ENCODE measurements around the gene PDAP1. TPM values are rescaled to one million over a fixed set of nuclear protein-coding genes. Genes with fewer than 3 reads are reported as not detected.

The PDAP1 gene
- total and polyA plus RNA-seq, 4 donors, result 11.6 to 83.6 (median 31.5) TPM

- no peak overlapping the region for H3K9ac ChIP-seq (ENCODE audit: low read depth in 1 of 2, low read length in 2 of 2)
- TF ChIP-seq TAF1 (conservative IDR thresholded peaks at IDR 0.05), result no peak
- no peak for TF ChIP-seq RAD21 (IDR thresholded peaks at IDR 0.05)
- no peak for TF ChIP-seq REST (IDR thresholded peaks at IDR 0.05)
- no peak for TF ChIP-seq CTCF (IDR thresholded peaks at IDR 0.05; ENCODE audit: low read depth, low read length, missing input control)
- no peak for TF ChIP-seq HNF4G (IDR thresholded peaks at IDR 0.05)
- no peak for TF ChIP-seq ZBTB33 (IDR thresholded peaks at IDR 0.05)
- no peak overlapping the region for H3K27ac ChIP-seq (ENCODE audit: low read depth in 1 of 2, low read length in 2 of 2)
- no peaks in the 10 kb centered on the region for H3K9me3 ChIP-seq (ENCODE audit: control insufficient read depth in 4 of 4, low read length in 3 of 4)
- no peak for DNase-seq (ENCODE audit: low spot score)
- 97% methylated on average over 3 of the region's 3 CpGs for WGBS
- H3K4me1 ChIP-seq (ENCODE audit: control insufficient read depth in 4 of 4, insufficient read depth in 4 of 4, low read length in 3 of 4), result peaks cover 3 to 17% (median 16%) of the 10 kb centered on the region in 4 donors
- no peak overlapping the region for H3K4me3 ChIP-seq (ENCODE audit: low read depth in 1 of 3, low read length in 3 of 3)
- H3K36me3 ChIP-seq (ENCODE audit: control insufficient read depth in 4 of 4, insufficient read depth in 3 of 4, low read depth in 1 of 4, low read length in 3 of 4), result peaks cover 4 to 59% (median 21%) of the 10 kb centered on the region in 4 donors
- H3K27me3 ChIP-seq (ENCODE audit: control insufficient read depth in 4 of 4, insufficient read depth in 4 of 4, low read length in 3 of 4), result no peaks in the 10 kb centered on the region
Measured at GRCh38 chr7:99402854-99403253, 5.5 kb downstream of the PDAP1 start.

- no peaks in the 10 kb centered on the region for H3K9me3 ChIP-seq (ENCODE audit: control insufficient read depth in 4 of 4, low read length in 3 of 4)
- no peak overlapping the region for H3K27ac ChIP-seq (ENCODE audit: low read depth in 1 of 2, low read length in 2 of 2)
- no peak overlapping the region for H3K9ac ChIP-seq (ENCODE audit: low read depth in 1 of 2, low read length in 2 of 2)
- no peaks in the 10 kb centered on the region for H3K27me3 ChIP-seq (ENCODE audit: control insufficient read depth in 4 of 4, insufficient read depth in 4 of 4, low read length in 3 of 4)
- no peak overlapping the region for H3K4me3 ChIP-seq (ENCODE audit: low read depth in 1 of 3, low read length in 3 of 3)
- no peak for TF ChIP-seq HNF4A (conservative IDR thresholded peaks at IDR 0.05)
- no peak for DNase-seq (ENCODE audit: low spot score)
- 88% methylated on average over 6 of the region's 6 CpGs for WGBS
- peaks cover 0 to 9% (median 8%) of the 10 kb centered on the region in 4 donors for H3K4me1 ChIP-seq (ENCODE audit: control insufficient read depth in 4 of 4, insufficient read depth in 4 of 4, low read length in 3 of 4)
- peaks cover 6 to 72% (median 26%) of the 10 kb centered on the region in 4 donors for H3K36me3 ChIP-seq (ENCODE audit: control insufficient read depth in 4 of 4, insufficient read depth in 3 of 4, low read depth in 1 of 4, low read length in 3 of 4)
Measured at GRCh38 chr7:99399597-99399996, 8.8 kb downstream of the PDAP1 start.

- 88% methylated on average over 5 of the region's 5 CpGs for WGBS
- Histone ChIP-seq H3K36me3 (ENCODE audit: control insufficient read depth in 4 of 4, insufficient read depth in 3 of 4, low read depth in 1 of 4, low read length in 3 of 4) (peaks cover 11 to 69% (median 25%) of the 10 kb centered on the region in 4 donors), H3K9me3 (ENCODE audit: control insufficient read depth in 4 of 4, low read length in 3 of 4) (no peaks in the 10 kb centered on the region), H3K27me3 (ENCODE audit: control insufficient read depth in 4 of 4, insufficient read depth in 4 of 4, low read length in 3 of 4) (no peaks in the 10 kb centered on the region), H3K27ac (ENCODE audit: low read depth in 1 of 2, low read length in 2 of 2) (no peak overlapping the region), H3K4me1 (ENCODE audit: control insufficient read depth in 4 of 4, insufficient read depth in 4 of 4, low read length in 3 of 4) (peaks cover 0 to 9% (median 8%) of the 10 kb centered on the region in 4 donors), H3K4me3 (ENCODE audit: low read depth in 1 of 3, low read length in 3 of 3) (no peak overlapping the region), H3K9ac (ENCODE audit: low read depth in 1 of 2, low read length in 2 of 2) (no peak overlapping the region)
- TF ChIP-seq SP1 (IDR thresholded peaks at IDR 0.05), result no peak
- TF ChIP-seq HNF4G (IDR thresholded peaks at IDR 0.05), result no peak
- no peak for TF ChIP-seq EGR1 (IDR thresholded peaks at IDR 0.05; ENCODE audit: low read depth in 2 of 2)
- no peak for TF ChIP-seq RAD21 (IDR thresholded peaks at IDR 0.05)
- no peak for TF ChIP-seq ATF3 (IDR thresholded peaks at IDR 0.05)
- TF ChIP-seq FOXA2 (IDR thresholded peaks at IDR 0.05), result no peak
- no peak for TF ChIP-seq JUND (IDR thresholded peaks at IDR 0.05)
- TF ChIP-seq TAF1 (conservative IDR thresholded peaks at IDR 0.05), result no peak
- TF ChIP-seq NR2F2 (IDR thresholded peaks at IDR 0.05), result no peak
- no peak for TF ChIP-seq ZBTB33 (IDR thresholded peaks at IDR 0.05)
- no peak for TF ChIP-seq YY1 (IDR thresholded peaks at IDR 0.05)
- no peak for DNase-seq (ENCODE audit: low spot score)
Measured at GRCh38 chr7:99398891-99399445, 9.4 kb downstream of the PDAP1 start.

Measured in liver (tissue), 9 donors.